Measurements from ENCODE around the gene SH3PXD2B.

SH3PXD2B gene

GRCh38 chr5:172436879-172437369 is 17.4 kb downstream of the SH3PXD2B start:
- DNase-seq = no peak

- no peak for DNase-seq
Measured at GRCh38 chr5:172436078-172436878, 18.0 kb downstream of the SH3PXD2B start.

GRCh38 chr5:172435362-172436077 is 18.8 kb downstream of the SH3PXD2B start:
- DNase-seq = no peak

- no peak for DNase-seq
Measured at GRCh38 chr5:172434251-172434650, 20.1 kb downstream of the SH3PXD2B start.

GRCh38 chr5:172433513-172433912 is 20.8 kb downstream of the SH3PXD2B start:
- DNase-seq = no peak

- DNase-seq = no peak
Measured at GRCh38 chr5:172433071-172433470, 21.3 kb downstream of the SH3PXD2B start.

- DNase-seq = no peak
Measured at GRCh38 chr5:172430354-172430753, 24.0 kb downstream of the SH3PXD2B start.

GRCh38 chr5:172429201-172429940 is 25.0 kb downstream of the SH3PXD2B start:
- peak; percentile 85 for DNase-seq

GRCh38 chr5:172428224-172429166 is 25.8 kb downstream of the SH3PXD2B start:
- DNase-seq = no peak

GRCh38 chr5:172427202-172427601 is 27.1 kb downstream of the SH3PXD2B start:
- DNase-seq = no peak

- no peak for DNase-seq
Measured at GRCh38 chr5:172426086-172426485, 28.2 kb downstream of the SH3PXD2B start.

- no peak for DNase-seq
Measured at GRCh38 chr5:172425402-172425801, 28.9 kb downstream of the SH3PXD2B start.

GRCh38 chr5:172424808-172425207 is 29.5 kb downstream of the SH3PXD2B start:
- DNase-seq = no peak

- DNase-seq = no peak
Measured at GRCh38 chr5:172424111-172424490, 30.2 kb downstream of the SH3PXD2B start.

GRCh38 chr5:172423379-172424110 is 30.8 kb downstream of the SH3PXD2B start:
- no peak for DNase-seq

GRCh38 chr5:172422255-172422654 is 32.1 kb downstream of the SH3PXD2B start:
- no peak for DNase-seq

GRCh38 chr5:172421020-172421419 is 33.3 kb downstream of the SH3PXD2B start:
- no peak for DNase-seq

GRCh38 chr5:172420235-172420939 is 33.9 kb downstream of the SH3PXD2B start:
- DNase-seq = peak; percentile 97

GRCh38 chr5:172418862-172419814 is 35.2 kb downstream of the SH3PXD2B start:
- DNase-seq = peak; percentile 55

Measured in fibroblast of skin of abdomen (primary cell).